ENCODE measurements around the gene SPECC1L.

GRCh38 chr22:24392218-24392931 is 121.7 kb downstream of the SPECC1L start:
- TF ChIP-seq CTCF (conservative IDR thresholded peaks at IDR 0.05; ENCODE audit: low read length) (no peak), EZH2phosphoT487 (IDR thresholded peaks at IDR 0.05; ENCODE audit: borderline replicate concordance) (no peak)

All from Loucy (cell line).